ENCODE results near the gene EXOC3L4. TPM values are rescaled to one million over a fixed set of nuclear protein-coding genes. Genes with fewer than 3 reads are reported as not detected.

The EXOC3L4 gene
- total and polyA plus RNA-seq, 9 donors, result 0.33 to 1.2 (median 0.85) TPM; not detected in 3

DNA sequence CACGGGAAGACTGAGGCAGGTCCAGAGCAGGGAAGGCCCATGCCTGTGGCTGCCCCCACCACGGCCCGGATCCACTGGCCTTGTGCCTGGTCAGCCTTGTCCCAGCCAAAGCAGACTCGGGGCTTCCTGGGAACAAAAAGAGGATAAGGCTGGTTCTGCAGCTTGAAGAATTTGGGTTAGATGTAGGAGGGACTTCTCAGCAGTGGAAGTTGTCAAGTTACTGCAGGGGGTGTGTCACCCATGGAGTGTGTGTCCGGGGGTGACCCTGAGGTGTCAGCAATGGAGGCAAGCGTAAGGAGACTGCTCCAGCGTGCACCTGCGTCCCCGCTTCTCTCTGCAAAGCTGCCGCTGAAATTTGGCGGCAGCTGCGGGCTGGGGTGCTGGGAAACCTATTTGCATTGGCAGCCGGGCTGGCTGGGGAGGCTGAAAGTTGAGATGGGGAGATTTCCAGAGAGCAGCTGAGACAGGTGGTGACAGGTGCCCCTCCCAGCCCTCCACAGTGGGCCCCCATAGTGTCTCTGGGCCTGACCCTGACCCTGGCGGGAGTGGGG, 16.2 kb downstream of the EXOC3L4 start:
- no peak for DNase-seq
- intact Hi-C loops (cut with DNase I), result no loop called here
- H3K27ac ChIP-seq, result no peak overlapping the region
- peaks cover 14% of the 10 kb centered on the region for H3K4me1 ChIP-seq (ENCODE audit: insufficient read depth)
- no peak overlapping the region for H3K4me3 ChIP-seq
- no peaks in the 10 kb centered on the region for H3K27me3 ChIP-seq
- WGBS, 3 donors, result 53 to 67% (median 62%) methylated on average over 9 to 14 of the region's 14 CpGs
- TF ChIP-seq POLR2A (IDR thresholded peaks at IDR 0.05), result no peak
- TF ChIP-seq CTCF (IDR thresholded peaks at IDR 0.05), result no peak
- TF ChIP-seq EP300 (IDR thresholded peaks at IDR 0.05), result no peak
- no peaks in the 10 kb centered on the region for H3K36me3 ChIP-seq
- H3K9me3 ChIP-seq, result no peaks in the 10 kb centered on the region

- Histone ChIP-seq H3K27me3 (no peaks in the 10 kb centered on the region), H3K4me1 (ENCODE audit: insufficient read depth) (peaks cover 14% of the 10 kb centered on the region), H3K36me3 (no peaks in the 10 kb centered on the region), H3K9me3 (no peaks in the 10 kb centered on the region), H3K4me3 (no peak overlapping the region), H3K27ac (peak overlapping the region in 1 of 2 donors; percentile 11)
- WGBS, 3 donors, result 89 to 95% (median 92%) methylated on average over 3 to 6 of the region's 6 CpGs
- intact Hi-C loops (cut with DNase I), result no loop called here
- TF ChIP-seq CTCF (IDR thresholded peaks at IDR 0.05) (no peak), EP300 (IDR thresholded peaks at IDR 0.05) (no peak), POLR2A (IDR thresholded peaks at IDR 0.05) (no peak)
- DNase-seq, result no peak
Observed at GRCh38 chr14:103111232-103111868, 16.8 kb downstream of the EXOC3L4 start.

DNA sequence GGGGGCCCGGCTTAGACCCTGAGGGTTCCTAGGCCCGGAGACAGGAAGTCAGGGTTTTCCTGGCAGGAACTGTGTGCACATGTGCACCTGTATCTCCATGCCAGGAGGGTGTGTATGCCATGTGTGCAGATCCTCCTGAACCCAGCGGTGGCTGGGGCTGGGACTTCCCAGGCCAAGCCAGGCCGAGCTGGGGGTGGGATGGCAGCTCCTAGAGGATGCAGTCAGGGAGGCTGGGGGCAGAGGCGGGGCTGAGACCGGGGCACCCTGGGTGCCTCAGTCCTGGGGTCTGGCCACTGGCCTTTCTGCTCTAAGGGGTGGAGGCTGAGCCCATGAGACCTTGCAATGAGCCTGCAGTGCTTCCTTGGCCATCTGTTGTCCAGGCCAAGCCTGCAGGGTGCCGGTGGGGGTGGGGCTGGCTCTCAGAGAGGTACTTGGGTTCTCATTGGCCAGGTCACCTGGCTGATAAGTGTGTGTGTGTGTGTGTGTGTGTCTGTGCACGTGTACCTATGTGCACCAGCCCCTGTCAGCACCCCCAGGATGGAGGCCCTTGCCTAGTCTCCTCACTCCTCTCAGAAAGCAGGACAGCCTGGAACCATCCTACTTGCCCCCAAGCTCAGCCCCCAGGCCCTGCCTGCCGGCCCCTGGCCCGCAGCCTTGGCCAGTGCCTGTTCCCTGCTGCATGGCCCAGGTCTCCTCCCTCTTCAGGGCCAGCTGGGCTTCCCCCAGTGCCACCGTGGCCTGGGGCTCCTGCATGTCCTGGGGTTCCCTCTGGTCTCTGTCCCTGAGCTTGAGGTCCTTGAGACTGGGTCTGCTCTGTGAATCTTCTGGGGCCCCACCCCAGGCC, 18.1 kb downstream of the EXOC3L4 start:
- intact Hi-C loops (cut with DNase I), result no loop called here
- Histone ChIP-seq H3K36me3 (no peaks in the 10 kb centered on the region), H3K9me3 (no peaks in the 10 kb centered on the region), H3K4me1 (ENCODE audit: insufficient read depth) (peaks cover 14% of the 10 kb centered on the region), H3K4me3 (no peak overlapping the region), H3K27ac (no peak overlapping the region), H3K27me3 (no peaks in the 10 kb centered on the region)
- no peak for DNase-seq
- 79 to 86% (median 81%) methylated on average over 10 to 11 of the region's 11 CpGs for WGBS, 3 donors
- TF ChIP-seq CTCF (IDR thresholded peaks at IDR 0.05) (no peak), POLR2A (IDR thresholded peaks at IDR 0.05) (no peak), EP300 (IDR thresholded peaks at IDR 0.05) (no peak)

- H3K36me3 ChIP-seq, result no peaks in the 10 kb centered on the region
- 80 to 90% (median 81%) methylated on average over 4 to 5 of the region's 5 CpGs for WGBS, 3 donors
- H3K4me1 ChIP-seq (ENCODE audit: insufficient read depth), result peaks cover 15% of the 10 kb centered on the region
- H3K27me3 ChIP-seq, result no peaks in the 10 kb centered on the region
- TF ChIP-seq POLR2A (IDR thresholded peaks at IDR 0.05) (no peak), CTCF (IDR thresholded peaks at IDR 0.05) (no peak), EP300 (IDR thresholded peaks at IDR 0.05) (no peak)
- no peaks in the 10 kb centered on the region for H3K9me3 ChIP-seq
- intact Hi-C loops (cut with DNase I), result no loop called here
- no peak overlapping the region for H3K27ac ChIP-seq
- no peak overlapping the region for H3K4me3 ChIP-seq
- DNase-seq, result no peak
Observed at GRCh38 chr14:103113303-103113702, 18.8 kb downstream of the EXOC3L4 start.

Measured in ovary (tissue), 9 donors.